MCF 10A (cell line): ENCODE results near the gene RBPJL. TPM values are rescaled to one million over a fixed set of nuclear protein-coding genes. Genes with fewer than 3 reads are reported as not detected.

Experiments used
- BruUV-seq: library from RNA; stranded (reverse); fragments of 400-500 nt; replicated peaks from 2 replicates; lab custom pipeline; 2021; lab: Mats Ljungman, UMichigan
- CTCF ChIA-PET: fragments of 300-600 bp; sonication (Branson Sonifier 250); formaldehyde crosslinking; extraction: SDS; loops from one replicate; lab custom pipeline; 2021; ENCODE audit warnings: antibody characterized with exemption, inconsistent platforms; lab: Yijun Ruan, JAX
- POLR2A ChIA-PET: fragments of 300-600, 350-650 bp; sonication (Branson Sonifier 250); formaldehyde crosslinking; extraction: SDS; loops from one replicate; lab custom pipeline; 2020; ENCODE audit warnings: antibody characterized with exemption, inconsistent platforms; lab: Yijun Ruan, JAX
- DNase-seq: peaks from one replicate; pipeline ENCODE4 v3.0.0-alpha.2; 2018; ENCODE audit not compliant: unreplicated experiment
- H3K27ac Mint-ChIP-seq: one replicate; pipeline ENCODE4 v1.8.0; 2022; ENCODE audit warnings: mild to moderate bottlenecking, low read depth, mixed read lengths; ENCODE audit not compliant: unreplicated experiment
- H3K27me3 Mint-ChIP-seq: one replicate; pipeline ENCODE4 v1.8.0; 2022; ENCODE audit warnings: mixed read lengths; ENCODE audit not compliant: insufficient read depth, unreplicated experiment
- H3K36me3 Mint-ChIP-seq: one replicate; pipeline ENCODE4 v1.8.0; 2022; ENCODE audit warnings: mild to moderate bottlenecking, moderate library complexity, mixed read lengths; ENCODE audit not compliant: insufficient read depth, unreplicated experiment
- H3K4me1 Mint-ChIP-seq: one replicate; pipeline ENCODE4 v1.8.0; 2022; ENCODE audit warnings: mixed read lengths; ENCODE audit not compliant: insufficient read depth, unreplicated experiment
- H3K4me3 Mint-ChIP-seq: one replicate; pipeline ENCODE4 v1.8.0; 2022; ENCODE audit warnings: mild to moderate bottlenecking, moderate library complexity, mixed read lengths; ENCODE audit not compliant: unreplicated experiment
- H3K9me3 Mint-ChIP-seq: one replicate; pipeline ENCODE4 v1.8.0; 2022; ENCODE audit warnings: mixed read lengths; ENCODE audit not compliant: unreplicated experiment
- intact Hi-C: fragments of 100-400 bp; cut with micrococcal nuclease; formaldehyde crosslinking; loops from 2 replicates; pipeline ENCODE4 v1.14.1; 2022
- total RNA-seq: library from RNA; stranded (reverse); gene quantifications from 2 replicates; pipeline ENCODE4 v1.2.3, GENCODE V29; 2022
- TF ChIP-seq, protein P1 (sequence below): fragments of 200-600 bp; IDR thresholded peaks from one replicate; pipeline ENCODE4 v1.8.0; 2022; ENCODE audit warnings: antibody characterized with exemption, mild to moderate bottlenecking; ENCODE audit not compliant: unreplicated experiment

RBPJL gene
- total RNA-seq, 1 experiment from 2014 or later, result not detected

DNA sequence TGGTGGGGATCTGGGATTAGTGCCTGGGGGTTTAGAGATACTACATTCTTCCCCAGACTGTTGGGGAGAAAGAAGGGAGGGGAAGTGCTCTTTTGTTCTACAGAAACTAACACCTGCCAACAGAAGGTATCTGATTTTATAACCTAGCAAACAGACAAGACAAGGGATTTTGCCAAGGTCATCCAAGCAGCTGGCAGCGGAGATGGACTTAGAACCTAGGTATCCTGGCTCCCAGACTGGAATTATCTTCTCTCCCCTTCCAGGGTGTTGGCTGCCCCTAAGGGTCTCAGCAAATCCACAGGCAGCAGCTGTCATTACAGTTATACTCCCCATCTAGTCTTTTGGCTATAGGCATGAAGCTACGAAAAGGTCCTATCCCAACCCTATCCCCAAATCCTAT is 33.2 kb downstream of the RBPJL start:
- POLR2A ChIA-PET, result interaction anchor here (1.0 to 37.4 kb wide), 5 partner anchors 20 to 440 kb away, joined by 3 to 1328 read pairs (median 4); partner anchors contain the start of genes PIGT, SDC4 and SYS1
- intact Hi-C loops, result no loop called here
- TF ChIP-seq, protein P1, sequence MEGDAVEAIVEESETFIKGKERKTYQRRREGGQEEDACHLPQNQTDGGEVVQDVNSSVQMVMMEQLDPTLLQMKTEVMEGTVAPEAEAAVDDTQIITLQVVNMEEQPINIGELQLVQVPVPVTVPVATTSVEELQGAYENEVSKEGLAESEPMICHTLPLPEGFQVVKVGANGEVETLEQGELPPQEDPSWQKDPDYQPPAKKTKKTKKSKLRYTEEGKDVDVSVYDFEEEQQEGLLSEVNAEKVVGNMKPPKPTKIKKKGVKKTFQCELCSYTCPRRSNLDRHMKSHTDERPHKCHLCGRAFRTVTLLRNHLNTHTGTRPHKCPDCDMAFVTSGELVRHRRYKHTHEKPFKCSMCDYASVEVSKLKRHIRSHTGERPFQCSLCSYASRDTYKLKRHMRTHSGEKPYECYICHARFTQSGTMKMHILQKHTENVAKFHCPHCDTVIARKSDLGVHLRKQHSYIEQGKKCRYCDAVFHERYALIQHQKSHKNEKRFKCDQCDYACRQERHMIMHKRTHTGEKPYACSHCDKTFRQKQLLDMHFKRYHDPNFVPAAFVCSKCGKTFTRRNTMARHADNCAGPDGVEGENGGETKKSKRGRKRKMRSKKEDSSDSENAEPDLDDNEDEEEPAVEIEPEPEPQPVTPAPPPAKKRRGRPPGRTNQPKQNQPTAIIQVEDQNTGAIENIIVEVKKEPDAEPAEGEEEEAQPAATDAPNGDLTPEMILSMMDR, result no peak
- Mint-ChIP-seq H3K36me3 (peaks cover 44% of the 10 kb centered on the region), H3K4me1 (peaks cover 66% of the 10 kb centered on the region), H3K27me3 (no peaks in the 10 kb centered on the region), H3K4me3 (peak overlapping the region; percentile 44), H3K9me3 (no peaks in the 10 kb centered on the region), H3K27ac (peak overlapping the region; percentile 97)
- BruUV-seq, result no TSS peak
- no peak for DNase-seq
- CTCF ChIA-PET, result interaction anchor here (0.7 to 9.0 kb wide), 3 partner anchors 16 to 22 kb away, joined by 3 to 82 read pairs (median 3); partner anchors contain the start of gene SYS1

DNA sequence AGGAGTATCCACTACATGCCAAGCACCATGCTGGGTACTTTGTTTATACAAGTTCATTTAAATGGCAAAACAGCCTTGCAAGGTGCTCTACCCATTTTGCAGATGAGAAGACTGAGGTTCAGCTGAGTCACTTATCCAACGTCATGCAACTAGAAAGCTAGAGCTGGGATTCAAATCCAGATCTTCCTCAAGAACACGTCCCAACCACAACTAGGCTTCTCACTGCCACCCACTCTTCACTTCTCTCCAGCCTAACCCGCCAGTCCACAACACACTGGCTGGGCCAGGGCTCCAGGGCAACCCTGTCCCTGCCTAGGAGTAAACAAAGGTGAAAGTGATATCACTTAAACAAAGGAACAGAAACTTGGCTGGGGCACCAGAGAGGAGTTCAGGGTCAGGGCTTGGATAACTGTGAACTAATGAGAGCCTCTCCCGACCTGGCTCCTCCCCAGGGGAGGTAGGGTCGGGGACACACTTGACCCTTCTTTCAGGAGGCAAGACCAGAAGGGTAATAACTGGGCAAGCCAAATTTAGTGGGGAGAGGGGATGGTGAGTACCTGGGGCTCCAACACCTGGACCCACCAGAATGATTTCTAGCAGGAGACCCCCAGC is 33.7 kb downstream of the RBPJL start:
- H3K9me3 Mint-ChIP-seq, result no peaks in the 10 kb centered on the region
- POLR2A ChIA-PET, result interaction anchor here (1.0 to 37.4 kb wide), 5 partner anchors 20 to 439 kb away, joined by 3 to 1328 read pairs (median 4); partner anchors contain the start of genes PIGT, SDC4 and SYS1
- peak; percentile 41 for DNase-seq
- peaks cover 39% of the 10 kb centered on the region for H3K36me3 Mint-ChIP-seq
- CTCF ChIA-PET, result interaction anchor here (0.6 to 9.0 kb wide), 4 partner anchors 16 to 632 kb away, joined by 3 to 82 read pairs (median 4); partner anchors contain the start of gene SYS1
- no peaks in the 10 kb centered on the region for H3K27me3 Mint-ChIP-seq
- peak overlapping the region; percentile 20 for H3K4me3 Mint-ChIP-seq
- intact Hi-C loops, result no loop called here
- H3K27ac Mint-ChIP-seq, result peak overlapping the region; percentile 62
- BruUV-seq, result no TSS peak
- H3K4me1 Mint-ChIP-seq, result peaks cover 72% of the 10 kb centered on the region
- TF ChIP-seq, protein P1, result no peak

DNA sequence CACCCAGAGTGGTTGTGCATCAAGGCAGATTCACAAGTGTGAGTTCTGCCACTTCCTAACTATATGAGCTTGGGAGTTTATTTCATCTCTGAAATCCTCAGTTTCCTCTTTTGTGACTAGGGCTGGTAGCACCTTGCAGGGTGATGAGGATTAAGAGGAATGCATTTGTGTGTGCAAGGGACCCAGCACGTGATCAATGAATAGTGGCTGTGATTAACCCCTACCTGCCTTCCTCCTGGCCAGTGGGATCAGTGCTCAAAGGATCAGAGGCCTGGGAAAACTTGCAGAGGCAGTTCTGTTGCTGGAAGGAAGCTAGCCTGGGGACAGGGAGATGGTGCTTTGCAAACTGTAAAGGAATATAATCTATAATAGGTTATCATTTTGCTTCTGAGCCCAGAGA is 34.3 kb downstream of the RBPJL start:
- H3K4me3 Mint-ChIP-seq, result peak overlapping the region; percentile 20
- BruUV-seq, result no TSS peak
- no peaks in the 10 kb centered on the region for H3K9me3 Mint-ChIP-seq
- H3K27ac Mint-ChIP-seq, result peak overlapping the region; percentile 62
- POLR2A ChIA-PET, result interaction anchor here (1.1 to 37.4 kb wide), 8 partner anchors 19 to 493 kb away, joined by 4 to 1328 read pairs (median 4); partner anchors contain the start of genes PIGT, SDC4, SNX21 and SYS1
- H3K4me1 Mint-ChIP-seq, result peaks cover 78% of the 10 kb centered on the region
- peaks cover 33% of the 10 kb centered on the region for H3K36me3 Mint-ChIP-seq
- CTCF ChIA-PET, result interaction anchor here (0.6 to 9.0 kb wide), 8 partner anchors 8 to 632 kb away, joined by 3 to 82 read pairs (median 4); partner anchors contain the start of gene SYS1
- H3K27me3 Mint-ChIP-seq, result no peaks in the 10 kb centered on the region
- intact Hi-C loops, result no loop called here
- DNase-seq, result no peak
- TF ChIP-seq, protein P1, result no peak

DNA sequence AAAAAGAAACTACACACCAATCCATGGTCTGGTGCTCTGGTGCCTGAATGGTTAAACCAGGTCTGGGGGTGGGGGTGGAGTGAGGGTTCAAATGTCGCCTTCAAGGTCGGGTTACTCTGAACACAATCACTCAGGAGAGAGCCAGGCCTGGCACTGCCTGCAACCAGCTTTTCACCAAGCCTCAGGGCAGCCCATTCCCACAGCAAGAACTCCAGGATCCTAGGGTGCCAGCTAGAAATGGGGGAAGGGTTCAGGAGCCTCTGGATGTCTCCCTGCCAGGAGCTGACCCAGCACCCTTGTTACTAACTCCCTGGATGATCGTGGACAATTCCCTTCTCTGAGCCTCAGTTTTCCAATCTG is 34.9 kb downstream of the RBPJL start:
- ChIA-PET CTCF (interaction anchor here (0.7 to 9.0 kb wide), 9 partner anchors 9 to 437 kb away, joined by 3 to 82 read pairs (median 4); partner anchors contain the start of gene SYS1), POLR2A (interaction anchor here (0.9 to 37.4 kb wide), 11 partner anchors 9 to 493 kb away, joined by 3 to 1328 read pairs (median 4); partner anchors contain the start of genes PIGT, SDC4, SNX21 and SYS1)
- no peaks in the 10 kb centered on the region for H3K9me3 Mint-ChIP-seq
- peaks cover 27% of the 10 kb centered on the region for H3K36me3 Mint-ChIP-seq
- H3K27ac Mint-ChIP-seq, result peak overlapping the region; percentile 93
- peak; percentile 39 for DNase-seq
- peak overlapping the region; percentile 89 for H3K4me3 Mint-ChIP-seq
- peaks cover 80% of the 10 kb centered on the region for H3K4me1 Mint-ChIP-seq
- TF ChIP-seq, protein P1, result no peak
- no TSS peak for BruUV-seq
- intact Hi-C loops, result no loop called here
- H3K27me3 Mint-ChIP-seq, result no peaks in the 10 kb centered on the region
